Lower lobe of right lung (tissue), 2 donors: ENCODE data around the gene DEFB126. TPM values are rescaled to one million over a fixed set of nuclear protein-coding genes. Genes with fewer than 3 reads are reported as not detected.

Source experiments
- ATAC-seq, 2 donors: fragments of 200-7000 bp; cut with Tn5 transposase; one replicate each; pipeline ENCODE4 v1.9.1; 2020 to 2022; ENCODE audit warnings: mild to moderate bottlenecking in 2 of 2, moderate library complexity in 2 of 2
- DNase-seq: peaks from one replicate; pipeline ENCODE4 v3.0.0-alpha.2; 2020
- H3K27ac ChIP-seq: fragments of 200-600 bp; one replicate; pipeline ENCODE4 v1.8.0; 2022
- H3K27me3 ChIP-seq: fragments of 200-600 bp; one replicate; pipeline ENCODE4 v1.8.0; 2022; ENCODE audit warnings: low read depth
- H3K36me3 ChIP-seq: fragments of 200-600 bp; one replicate; pipeline ENCODE4 v1.8.0; 2022; ENCODE audit warnings: mild to moderate bottlenecking
- H3K4me1 ChIP-seq: fragments of 200-600 bp; one replicate; pipeline ENCODE4 v1.8.0; 2022
- H3K4me3 ChIP-seq: fragments of 200-600 bp; one replicate; pipeline ENCODE4 v1.8.0; 2022; ENCODE audit warnings: mild to moderate bottlenecking
- H3K9me3 ChIP-seq: fragments of 200-600 bp; one replicate; pipeline ENCODE4 v1.8.0; 2022
- CTCF ChIP-seq: fragments of 200-600 bp; IDR thresholded peaks from one replicate; pipeline ENCODE4 v1.8.0; 2022; ENCODE audit warnings: antibody characterized with exemption, mild to moderate bottlenecking
- intact Hi-C: fragments of 100-400 bp; cut with DNase I; formaldehyde crosslinking; loops from one replicate; pipeline ENCODE4 v1.11.0; 2022
- total RNA-seq: library from RNA; stranded (reverse); fragmentation: NEBNext Ultra II Directional; extraction: Animal tissue kit (Norgen Biotek cat#: 25700); gene quantifications from one replicate; pipeline ENCODE4 v1.2.1, GENCODE V29; 2021
- donor health status: DM: no; HTN: yes; CAD: no; lungs with severe emphysema.

DEFB126 gene
- total RNA-seq, 1 donor from 2014 or later: not detected

- TF ChIP-seq CTCF: no peak
Observed at GRCh38 chr20:157154-157553, 14.8 kb downstream of the DEFB126 start, which contains the start of gene DEFB127. DEFB127 (plus strand) TSS chr20:157454; CDS start chr20:157545, 91 bp downstream.

GRCh38 chr20:164618-165017, 22.2 kb downstream of the DEFB126 start:
- DNase-seq: no peak
- Histone ChIP-seq H3K27me3 (no peaks in the 10 kb centered on the region), H3K9me3 (no peaks in the 10 kb centered on the region), H3K36me3 (no peaks in the 10 kb centered on the region), H3K4me1 (no peaks in the 10 kb centered on the region), H3K27ac (no peak overlapping the region), H3K4me3 (no peak overlapping the region)
- no peak for TF ChIP-seq CTCF
- intact Hi-C loops: no loop called here
- ATAC-seq: no peak

More at GRCh38 chr20:157154-157553, 14.8 kb downstream of the DEFB126 start, which contains the start of gene DEFB127:
- ATAC-seq: no peak
- no peak within 1 kb of the TSS for H3K4me3 ChIP-seq
- no peaks in the 10 kb centered on the region for H3K27me3 ChIP-seq
- no peaks in the 10 kb centered on the region for H3K36me3 ChIP-seq
- no peaks in the 10 kb centered on the region for H3K4me1 ChIP-seq
- DNase-seq: no peak
- H3K9me3 ChIP-seq: no peaks in the 10 kb centered on the region
- intact Hi-C loops: no loop called here
- H3K27ac ChIP-seq: no peak within 1 kb of the TSS

GRCh38 chr20:168876-169275, 26.5 kb downstream of the DEFB126 start:
- Histone ChIP-seq H3K27me3 (no peaks in the 10 kb centered on the region), H3K9me3 (no peaks in the 10 kb centered on the region), H3K4me3 (no peak overlapping the region), H3K36me3 (no peaks in the 10 kb centered on the region), H3K4me1 (no peaks in the 10 kb centered on the region), H3K27ac (no peak overlapping the region)
- no peak for TF ChIP-seq CTCF
- DNase-seq (no peak), ATAC-seq (no peak)
- intact Hi-C loops: no loop called here

- Histone ChIP-seq H3K27ac (no peak overlapping the region), H3K4me1 (no peaks in the 10 kb centered on the region), H3K36me3 (no peaks in the 10 kb centered on the region), H3K9me3 (no peaks in the 10 kb centered on the region), H3K4me3 (no peak overlapping the region), H3K27me3 (peaks cover 9% of the 10 kb centered on the region)
- no peak for TF ChIP-seq CTCF
- ATAC-seq (no peak), DNase-seq (no peak)
- intact Hi-C loops: no loop called here
Observed at GRCh38 chr20:184288-184687, 41.9 kb downstream of the DEFB126 start.

- Histone ChIP-seq H3K36me3 (no peaks in the 10 kb centered on the region), H3K4me3 (no peak overlapping the region), H3K27me3 (peaks cover 3% of the 10 kb centered on the region), H3K4me1 (no peaks in the 10 kb centered on the region), H3K27ac (no peak overlapping the region), H3K9me3 (no peaks in the 10 kb centered on the region)
- ATAC-seq: no peak
- DNase-seq: no peak
- intact Hi-C loops: no loop called here
- no peak for TF ChIP-seq CTCF
Observed at GRCh38 chr20:187733-188132, 45.3 kb downstream of the DEFB126 start.

GRCh38 chr20:189611-190010, 47.2 kb downstream of the DEFB126 start, which contains the start of gene DEFB128:
DEFB128 (minus strand) TSS chr20:189711; CDS start chr20:189623, 88 bp downstream.
- intact Hi-C loops: no loop called here
- Histone ChIP-seq H3K27ac (no peak within 1 kb of the TSS), H3K4me1 (no peaks in the 10 kb centered on the region), H3K4me3 (no peak within 1 kb of the TSS), H3K27me3 (peaks cover 3% of the 10 kb centered on the region), H3K9me3 (no peaks in the 10 kb centered on the region), H3K36me3 (no peaks in the 10 kb centered on the region)
- ATAC-seq: no peak
- no peak for DNase-seq
- TF ChIP-seq CTCF: no peak
